Measurements from ENCODE around the gene HTT-AS.
A peak's percentile ranks its signal among the peaks of the same experiment; 100 is the strongest.

The HTT-AS gene

GRCh38 chr4:3074078-3074845 is at the start of gene HTT-AS, which contains the start of gene HTT:
Gene HTT-AS, minus strand, starts transcription at chr4:3074538.
Gene HTT, plus strand, starts transcription at chr4:3074681. Its CDS starts 145 bp downstream, at chr4:3074826.
- Mint-ChIP-seq H3K27me3 (no peaks in the 10 kb centered on the region), H3K9me3 (no peaks in the 10 kb centered on the region), H3K36me3 (ENCODE audit: insufficient read depth) (peaks cover 10% of the 10 kb centered on the region), H3K27ac (ENCODE audit: low read depth) (peak within 1 kb of the TSS; percentile 84), H3K4me1 (peaks cover 24% of the 10 kb centered on the region), H3K4me3 (peak within 1 kb of the TSS; percentile 90)
- ATAC-seq (replicated peaks; ENCODE audit: extremely low read depth, poor library complexity, severe bottlenecking) (peak; percentile 89), DNase-seq (ENCODE audit: low spot score in 2 of 2) (peak; percentile 90 to 93)

- H3K27me3 Mint-ChIP-seq, result no peaks in the 10 kb centered on the region
- ATAC-seq (replicated peaks; ENCODE audit: extremely low read depth, poor library complexity, severe bottlenecking), result no peak
- no peaks in the 10 kb centered on the region for H3K4me1 Mint-ChIP-seq
- peaks cover 41% of the 10 kb centered on the region for H3K36me3 Mint-ChIP-seq (ENCODE audit: insufficient read depth)
- DNase-seq (ENCODE audit: low spot score in 2 of 2), result no peak
- no peaks in the 10 kb centered on the region for H3K9me3 Mint-ChIP-seq
- no peak overlapping the region for H3K27ac Mint-ChIP-seq (ENCODE audit: low read depth)
- H3K4me3 Mint-ChIP-seq, result no peak overlapping the region
Measured at GRCh38 chr4:3123181-3123671, 48.9 kb upstream of the HTT-AS start.

- no peak overlapping the region for H3K27ac Mint-ChIP-seq (ENCODE audit: low read depth)
- no peak overlapping the region for H3K4me3 Mint-ChIP-seq
- ATAC-seq (replicated peaks; ENCODE audit: extremely low read depth, poor library complexity, severe bottlenecking) (no peak), DNase-seq (ENCODE audit: low spot score in 2 of 2) (no peak)
- no peaks in the 10 kb centered on the region for H3K4me1 Mint-ChIP-seq
- peaks cover 35% of the 10 kb centered on the region for H3K36me3 Mint-ChIP-seq (ENCODE audit: insufficient read depth)
- no peaks in the 10 kb centered on the region for H3K27me3 Mint-ChIP-seq
- no peaks in the 10 kb centered on the region for H3K9me3 Mint-ChIP-seq
Measured at GRCh38 chr4:3122081-3122563, 47.8 kb upstream of the HTT-AS start.

GRCh38 chr4:3121596-3121995 is 47.3 kb upstream of the HTT-AS start:
- H3K27me3 Mint-ChIP-seq, result no peaks in the 10 kb centered on the region
- H3K9me3 Mint-ChIP-seq, result no peaks in the 10 kb centered on the region
- no peak overlapping the region for H3K27ac Mint-ChIP-seq (ENCODE audit: low read depth)
- no peak overlapping the region for H3K4me3 Mint-ChIP-seq
- no peak for DNase-seq (ENCODE audit: low spot score in 2 of 2)
- H3K36me3 Mint-ChIP-seq (ENCODE audit: insufficient read depth), result peaks cover 30% of the 10 kb centered on the region
- no peak for ATAC-seq (replicated peaks; ENCODE audit: extremely low read depth, poor library complexity, severe bottlenecking)
- no peaks in the 10 kb centered on the region for H3K4me1 Mint-ChIP-seq

- Mint-ChIP-seq H3K36me3 (ENCODE audit: insufficient read depth) (peaks cover 32% of the 10 kb centered on the region), H3K4me3 (no peak overlapping the region)
Measured at GRCh38 chr4:3121110-3121509, 46.8 kb upstream of the HTT-AS start.

GRCh38 chr4:3119464-3119863 is 45.1 kb upstream of the HTT-AS start:
- Mint-ChIP-seq H3K27ac (ENCODE audit: low read depth) (no peak overlapping the region), H3K4me1 (no peaks in the 10 kb centered on the region), H3K4me3 (no peak overlapping the region), H3K27me3 (no peaks in the 10 kb centered on the region), H3K9me3 (no peaks in the 10 kb centered on the region), H3K36me3 (ENCODE audit: insufficient read depth) (peaks cover 32% of the 10 kb centered on the region)
- DNase-seq (ENCODE audit: low spot score in 2 of 2), result no peak
- ATAC-seq (replicated peaks; ENCODE audit: extremely low read depth, poor library complexity, severe bottlenecking), result no peak

More at GRCh38 chr4:3121110-3121509, 46.8 kb upstream of the HTT-AS start:
- no peaks in the 10 kb centered on the region for H3K27me3 Mint-ChIP-seq
- no peak for DNase-seq (ENCODE audit: low spot score in 2 of 2)
- H3K27ac Mint-ChIP-seq (ENCODE audit: low read depth), result no peak overlapping the region
- H3K4me1 Mint-ChIP-seq, result no peaks in the 10 kb centered on the region
- no peaks in the 10 kb centered on the region for H3K9me3 Mint-ChIP-seq
- no peak for ATAC-seq (replicated peaks; ENCODE audit: extremely low read depth, poor library complexity, severe bottlenecking)

GRCh38 chr4:3118312-3118711 is 44.0 kb upstream of the HTT-AS start:
- H3K9me3 Mint-ChIP-seq, result no peaks in the 10 kb centered on the region
- ATAC-seq (replicated peaks; ENCODE audit: extremely low read depth, poor library complexity, severe bottlenecking), result no peak
- no peaks in the 10 kb centered on the region for H3K27me3 Mint-ChIP-seq
- no peaks in the 10 kb centered on the region for H3K4me1 Mint-ChIP-seq
- H3K27ac Mint-ChIP-seq (ENCODE audit: low read depth), result peak overlapping the region; percentile 22
- peaks cover 33% of the 10 kb centered on the region for H3K36me3 Mint-ChIP-seq (ENCODE audit: insufficient read depth)
- no peak for DNase-seq (ENCODE audit: low spot score in 2 of 2)
- no peak overlapping the region for H3K4me3 Mint-ChIP-seq

- no peaks in the 10 kb centered on the region for H3K27me3 Mint-ChIP-seq
- DNase-seq (ENCODE audit: low spot score in 2 of 2) (no peak), ATAC-seq (replicated peaks; ENCODE audit: extremely low read depth, poor library complexity, severe bottlenecking) (no peak)
- H3K36me3 Mint-ChIP-seq (ENCODE audit: insufficient read depth), result peaks cover 35% of the 10 kb centered on the region
- H3K9me3 Mint-ChIP-seq, result no peaks in the 10 kb centered on the region
- H3K4me1 Mint-ChIP-seq, result peaks cover 6% of the 10 kb centered on the region
- no peak overlapping the region for H3K4me3 Mint-ChIP-seq
- no peak overlapping the region for H3K27ac Mint-ChIP-seq (ENCODE audit: low read depth)
Measured at GRCh38 chr4:3116955-3117354, 42.6 kb upstream of the HTT-AS start.

GRCh38 chr4:3115637-3116270 is 41.4 kb upstream of the HTT-AS start:
- no peaks in the 10 kb centered on the region for H3K9me3 Mint-ChIP-seq
- no peak overlapping the region for H3K4me3 Mint-ChIP-seq
- no peak overlapping the region for H3K27ac Mint-ChIP-seq (ENCODE audit: low read depth)
- no peak for DNase-seq (ENCODE audit: low spot score in 2 of 2)
- H3K4me1 Mint-ChIP-seq, result peaks cover 6% of the 10 kb centered on the region
- no peak for ATAC-seq (replicated peaks; ENCODE audit: extremely low read depth, poor library complexity, severe bottlenecking)
- no peaks in the 10 kb centered on the region for H3K27me3 Mint-ChIP-seq
- H3K36me3 Mint-ChIP-seq (ENCODE audit: insufficient read depth), result peaks cover 42% of the 10 kb centered on the region

GRCh38 chr4:3114377-3114776 is 40.0 kb upstream of the HTT-AS start:
- Mint-ChIP-seq H3K36me3 (ENCODE audit: insufficient read depth) (peaks cover 47% of the 10 kb centered on the region), H3K9me3 (no peaks in the 10 kb centered on the region), H3K4me1 (peaks cover 6% of the 10 kb centered on the region), H3K27me3 (no peaks in the 10 kb centered on the region), H3K4me3 (no peak overlapping the region), H3K27ac (ENCODE audit: low read depth) (no peak overlapping the region)
- DNase-seq (ENCODE audit: low spot score in 2 of 2), result no peak
- no peak for ATAC-seq (replicated peaks; ENCODE audit: extremely low read depth, poor library complexity, severe bottlenecking)

GRCh38 chr4:3112609-3113469 is 38.5 kb upstream of the HTT-AS start:
- DNase-seq (ENCODE audit: low spot score in 2 of 2), result no peak
- ATAC-seq (replicated peaks; ENCODE audit: extremely low read depth, poor library complexity, severe bottlenecking), result no peak
- no peaks in the 10 kb centered on the region for H3K27me3 Mint-ChIP-seq
- H3K4me3 Mint-ChIP-seq, result no peak overlapping the region
- H3K9me3 Mint-ChIP-seq, result no peaks in the 10 kb centered on the region
- peaks cover 6% of the 10 kb centered on the region for H3K4me1 Mint-ChIP-seq
- peaks cover 53% of the 10 kb centered on the region for H3K36me3 Mint-ChIP-seq (ENCODE audit: insufficient read depth)
- H3K27ac Mint-ChIP-seq (ENCODE audit: low read depth), result no peak overlapping the region

- ATAC-seq (replicated peaks; ENCODE audit: extremely low read depth, poor library complexity, severe bottlenecking) (no peak), DNase-seq (ENCODE audit: low spot score in 2 of 2) (no peak)
- Mint-ChIP-seq H3K4me1 (peaks cover 6% of the 10 kb centered on the region), H3K27ac (ENCODE audit: low read depth) (no peak overlapping the region), H3K27me3 (no peaks in the 10 kb centered on the region), H3K9me3 (no peaks in the 10 kb centered on the region), H3K4me3 (no peak overlapping the region), H3K36me3 (ENCODE audit: insufficient read depth) (peaks cover 58% of the 10 kb centered on the region)
Measured at GRCh38 chr4:3112201-3112600, 37.9 kb upstream of the HTT-AS start.
